Esophagus muscularis mucosa (tissue), 4 donors: ENCODE measurements around the gene LDB3. TPM values are rescaled to one million over a fixed set of nuclear protein-coding genes. Genes with fewer than 3 reads are reported as not detected.

Experiments
- DNase-seq: peaks from one replicate; pipeline ENCODE4 v3.0.0-alpha.2; 2017; ENCODE audit errors: extremely low spot score
- H3K27ac ChIP-seq, 4 donors: fragments of 200-600 bp; sonication (generic); replicated peaks in 1 of 4; 1 replicate in 3 of 4; 2 replicates in 1 of 4; pipeline ENCODE4 v1.5.1; 2016 to 2019; ENCODE audit warnings: mild to moderate bottlenecking in 1 of 4
- H3K27me3 ChIP-seq, 4 donors: fragments of 200-600 bp; sonication (generic); one replicate each; pipeline versions ENCODE4 v1.5.1 to v1.6.0; 2016 to 2019
- H3K36me3 ChIP-seq, 4 donors: fragments of 200-600 bp; sonication (generic); one replicate each; pipeline ENCODE4 v1.5.1; 2016 to 2019
- H3K4me1 ChIP-seq, 4 donors: fragments of 200-600 bp; sonication (generic); one replicate each; pipeline ENCODE4 v1.5.1; 2016 to 2019
- H3K4me3 ChIP-seq, 4 donors: fragments of 200-600 bp; sonication (generic); 1 replicate in 2 of 4; 2 replicates in 2 of 4; pipeline ENCODE4 v1.5.1; 2016 to 2019; ENCODE audit warnings: mild to moderate bottlenecking in 4 of 4, moderate library complexity in 1 of 4
- H3K9me3 ChIP-seq, 4 donors: fragments of 200-600 bp; sonication (generic); 1 replicate in 3 of 4; 2 replicates in 1 of 4; pipeline ENCODE4 v1.5.1; 2016 to 2019
- CTCF ChIP-seq, 3 experiments: fragments of 200-600 bp in 2 of 3; fragments of 450-650 bp in 1 of 3; sonication (generic) in 2 of 3; IDR thresholded peaks; one replicate each; pipeline ENCODE4 v1.5.1; 2017 to 2019; ENCODE audit warnings: antibody characterized with exemption in 3 of 3, mild to moderate bottlenecking in 2 of 3, moderate library complexity in 1 of 3
- EP300 ChIP-seq: sonication (generic); formaldehyde crosslinking; IDR thresholded peaks from one replicate; pipeline ENCODE4 v1.6.1; 2017; ENCODE audit warnings: antibody characterized with exemption
- POLR2A ChIP-seq: fragments of 450-650 bp; IDR thresholded peaks from one replicate; pipeline ENCODE4 v1.6.1; 2017; ENCODE audit warnings: antibody characterized with exemption, moderate library complexity, mild to moderate bottlenecking, low read depth
- POLR2AphosphoS5 ChIP-seq, 2 donors: sonication (generic); formaldehyde crosslinking; IDR thresholded peaks; one replicate each; pipeline ENCODE4 v1.6.1; 2017; ENCODE audit warnings: antibody characterized with exemption in 2 of 2
- WGBS: methylation state at CpG from one replicate; pipeline ENCODE4 v1.1.5; 2018; 5-methylcytosine and 5-hydroxymethylcytosine counted together
- intact Hi-C: fragments of 100-400 bp; cut with DNase I; formaldehyde crosslinking; loops from one replicate; pipeline ENCODE4 v1.15.1; 2023
- total RNA-seq, 4 donors: library from RNA; depleted of rRNA; stranded (reverse); fragments of >200 nt; gene quantifications; one replicate each; pipeline versions ENCODE4 v1.1.0 to v1.2.1, GENCODE V29; 2016

Gene LDB3
- total RNA-seq, 4 donors from 2014 or later = 12.6 to 42.3 (median 21.6) TPM

DNA sequence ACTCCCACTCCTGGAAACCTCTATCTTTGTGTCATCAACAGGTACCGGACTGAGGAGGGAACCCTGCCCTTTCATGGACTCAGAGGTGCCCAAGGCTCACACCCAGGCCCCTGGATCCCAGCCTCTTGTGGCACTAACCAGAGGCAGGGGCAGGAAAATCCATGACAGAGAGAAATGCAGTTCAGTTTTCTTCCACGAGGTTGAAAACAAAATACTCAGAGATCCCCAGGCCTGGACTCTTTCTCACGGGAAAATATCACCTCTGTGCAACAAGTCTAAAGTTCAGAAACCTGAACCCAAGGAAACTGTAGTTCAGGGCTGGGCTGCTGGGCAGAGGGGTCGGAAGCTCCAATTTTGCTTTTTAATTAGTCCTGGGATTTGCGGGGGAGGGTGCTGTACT lies 35.4 kb upstream of the LDB3 start:
- Histone ChIP-seq H3K27ac (peak overlapping the region in 2 of 4 donors; percentile 37 to 58), H3K9me3 (no peaks in the 10 kb centered on the region), H3K36me3 (no peaks in the 10 kb centered on the region), H3K27me3 (peaks cover 0 to 13% (median 0%) of the 10 kb centered on the region in 4 donors), H3K4me1 (peaks cover 18 to 36% (median 27%) of the 10 kb centered on the region in 4 donors), H3K4me3 (no peak overlapping the region)
- WGBS = 52% methylated on average over 5 of the region's 5 CpGs
- DNase-seq = no peak
- intact Hi-C loops = no loop called here
- no peak for TF ChIP-seq EP300
- no peak for TF ChIP-seq POLR2A
- TF ChIP-seq CTCF (IDR thresholded peaks at IDR 0.05) = no peak
- no peak for TF ChIP-seq POLR2AphosphoS5 (IDR thresholded peaks at IDR 0.05)

- Histone ChIP-seq H3K9me3 (no peaks in the 10 kb centered on the region), H3K27ac (no peak overlapping the region), H3K27me3 (peaks cover 0 to 13% (median 0%) of the 10 kb centered on the region in 4 donors), H3K36me3 (no peaks in the 10 kb centered on the region), H3K4me1 (peaks cover 11 to 26% (median 16%) of the 10 kb centered on the region in 4 donors), H3K4me3 (no peak overlapping the region)
- 41% methylated on average over 2 of the region's 2 CpGs for WGBS
- intact Hi-C loops = no loop called here
- DNase-seq = no peak
- TF ChIP-seq CTCF (IDR thresholded peaks at IDR 0.05) (no peak), EP300 (no peak), POLR2A (no peak), POLR2AphosphoS5 (IDR thresholded peaks at IDR 0.05) (no peak)
Measured at GRCh38 chr10:86635402-86635801, 32.9 kb upstream of the LDB3 start.

GRCh38 chr10:86636311-86636710 lies 32.0 kb upstream of the LDB3 start:
- WGBS = 86% methylated on average over 2 of the region's 2 CpGs
- DNase-seq = no peak

DNA sequence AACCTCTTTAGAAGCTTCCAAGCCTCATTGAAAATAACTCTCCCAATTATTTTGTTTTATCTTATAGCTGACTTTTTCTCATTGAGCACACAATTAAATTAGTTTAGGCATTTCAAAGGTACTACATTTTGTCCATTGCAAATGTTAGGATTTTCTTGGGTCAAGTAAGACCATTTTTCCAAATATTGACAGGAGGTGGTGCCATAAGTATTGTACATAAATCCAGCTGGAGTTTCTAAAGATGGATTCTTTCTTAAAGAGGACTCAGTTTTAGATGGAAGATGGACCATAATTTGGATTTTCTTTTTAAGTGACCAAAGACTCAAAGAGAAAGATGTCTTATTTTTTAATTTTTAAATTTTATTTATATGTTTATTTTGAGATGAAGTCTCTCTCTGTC lies 26.3 kb upstream of the LDB3 start:
- Histone ChIP-seq H3K4me1 (peaks cover 3 to 28% (median 20%) of the 10 kb centered on the region in 4 donors), H3K27ac (no peak overlapping the region), H3K4me3 (no peak overlapping the region), H3K36me3 (no peaks in the 10 kb centered on the region), H3K27me3 (no peaks in the 10 kb centered on the region), H3K9me3 (no peaks in the 10 kb centered on the region)
- no peak for DNase-seq
- intact Hi-C loops = no loop called here
- TF ChIP-seq POLR2A (no peak), EP300 (no peak), CTCF (IDR thresholded peaks at IDR 0.05) (no peak), POLR2AphosphoS5 (IDR thresholded peaks at IDR 0.05) (no peak)

More at GRCh38 chr10:86636311-86636710, 32.0 kb upstream of the LDB3 start:
- Histone ChIP-seq H3K9me3 (no peaks in the 10 kb centered on the region), H3K4me1 (peaks cover 9 to 18% (median 12%) of the 10 kb centered on the region in 4 donors), H3K4me3 (no peak overlapping the region), H3K27ac (no peak overlapping the region), H3K36me3 (no peaks in the 10 kb centered on the region), H3K27me3 (peaks cover 0 to 13% (median 0%) of the 10 kb centered on the region in 4 donors)
- intact Hi-C loops = no loop called here
- TF ChIP-seq POLR2A = no peak
- TF ChIP-seq CTCF (IDR thresholded peaks at IDR 0.05) = no peak
- TF ChIP-seq POLR2AphosphoS5 (IDR thresholded peaks at IDR 0.05) = no peak
- TF ChIP-seq EP300 = no peak

DNA sequence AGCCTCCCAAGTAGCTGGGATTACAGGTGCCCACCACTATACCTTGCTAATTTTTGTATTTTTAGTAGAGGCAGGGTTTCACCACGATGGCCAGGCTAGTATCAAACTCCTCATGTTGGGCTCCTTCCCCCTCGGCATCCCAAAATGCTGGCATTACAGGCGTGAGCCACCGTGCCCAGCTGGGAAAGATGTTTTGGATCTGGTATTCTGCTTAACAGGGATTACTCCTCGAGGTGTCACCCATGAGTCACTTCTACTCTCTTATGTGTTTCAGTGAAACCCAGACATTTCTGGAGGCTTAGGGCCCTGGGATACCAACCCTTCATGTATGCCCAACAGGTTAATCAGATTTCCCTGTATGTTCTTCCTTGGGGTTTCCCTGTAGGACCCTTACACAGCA lies 25.8 kb upstream of the LDB3 start:
- no peak overlapping the region for H3K4me3 ChIP-seq
- 76% methylated on average over 5 of the region's 5 CpGs for WGBS
- H3K4me1 ChIP-seq = peaks cover 3 to 28% (median 20%) of the 10 kb centered on the region in 4 donors
- intact Hi-C loops = no loop called here
- H3K9me3 ChIP-seq = no peaks in the 10 kb centered on the region
- no peak overlapping the region for H3K27ac ChIP-seq
- H3K27me3 ChIP-seq = no peaks in the 10 kb centered on the region
- TF ChIP-seq POLR2A = no peak
- no peak for TF ChIP-seq POLR2AphosphoS5 (IDR thresholded peaks at IDR 0.05)
- TF ChIP-seq EP300 = no peak
- peak in 1 of 3 experiments; percentile 31 for TF ChIP-seq CTCF (IDR thresholded peaks at IDR 0.05)
- H3K36me3 ChIP-seq = no peaks in the 10 kb centered on the region
- peak; percentile 86 for DNase-seq
